Muscle of leg (tissue), 11 donors: ENCODE data around the gene MED17. TPM values are rescaled to one million over a fixed set of nuclear protein-coding genes. Genes with fewer than 3 reads are reported as not detected.

Experiments
- DNase-seq: peaks from one replicate; pipeline ENCODE4 v3.0.0; 2013
- H3K27ac ChIP-seq: one replicate; pipeline ENCODE4 v1.5.1; 2013; ENCODE audit warnings: mild to moderate bottlenecking, low read length, control low read depth
- H3K27me3 ChIP-seq: one replicate; pipeline ENCODE4 v1.6.1; 2013; ENCODE audit warnings: low read length; ENCODE audit not compliant: control insufficient read depth, insufficient read depth
- H3K36me3 ChIP-seq: one replicate; pipeline ENCODE4 v1.6.1; 2013; ENCODE audit warnings: low read length; ENCODE audit not compliant: control insufficient read depth, insufficient read depth
- H3K4me1 ChIP-seq: one replicate; pipeline ENCODE4 v1.6.1; 2013; ENCODE audit warnings: low read length; ENCODE audit not compliant: control insufficient read depth, insufficient read depth
- H3K4me3 ChIP-seq: one replicate; pipeline ENCODE4 v1.5.1; 2013; ENCODE audit warnings: low read length, control low read depth
- H3K9me3 ChIP-seq: replicated peaks from 2 replicates; pipeline ENCODE4 v1.6.1; 2013; ENCODE audit warnings: low read depth, low read length; ENCODE audit not compliant: control insufficient read depth
- WGBS: methylation state at CpG from one replicate; pipeline ENCODE4 v1.1.5; 2013; ENCODE audit warnings: missing lambda C conversion rate; ENCODE audit not compliant: insufficient coverage; 5-methylcytosine and 5-hydroxymethylcytosine counted together
- polyA plus RNA-seq, 8 donors: library from polyadenylated mRNA; unstranded; fragments of 120-200 nt; gene quantifications; one replicate each; pipeline versions ENCODE4 v1.2.1 to v1.2.3, GENCODE V29; 2013; ENCODE audit warnings: inconsistent platforms in 1 of 8, low replicate concordance in 1 of 8; ENCODE audit not compliant: insufficient read length in 8 of 8, insufficient read depth in 1 of 8
- total RNA-seq: library from RNA; stranded (reverse); fragments of 120-200 nt; gene quantifications from one replicate; pipeline ENCODE4 v1.2.4, GENCODE V29; 2013

Gene MED17
- total and polyA plus RNA-seq, 9 donors, result 18.0 to 31.9 (median 22.2) TPM

- Histone ChIP-seq H3K27me3 (no peaks in the 10 kb centered on the region), H3K4me3 (no peak overlapping the region), H3K9me3 (no peaks in the 10 kb centered on the region), H3K4me1 (peaks cover under 1% of the 10 kb centered on the region), H3K36me3 (no peaks in the 10 kb centered on the region), H3K27ac (no peak overlapping the region)
- 59% methylated on average over 6 of the region's 7 CpGs for WGBS
- no peak for DNase-seq
Measured at GRCh38 chr11:93844568-93844967, 60.5 kb downstream of the MED17 start.

- no peaks in the 10 kb centered on the region for H3K27me3 ChIP-seq
- H3K36me3 ChIP-seq, result no peaks in the 10 kb centered on the region
- H3K4me1 ChIP-seq, result peaks cover 4% of the 10 kb centered on the region
- no peak overlapping the region for H3K4me3 ChIP-seq
- no peak overlapping the region for H3K27ac ChIP-seq
- H3K9me3 ChIP-seq, result no peaks in the 10 kb centered on the region
- WGBS, result 58% methylated on average over 6 of the region's 8 CpGs
- no peak for DNase-seq
Measured at GRCh38 chr11:93845181-93846092, 61.4 kb downstream of the MED17 start.

- Histone ChIP-seq H3K4me1 (peaks cover 6% of the 10 kb centered on the region), H3K27me3 (no peaks in the 10 kb centered on the region), H3K27ac (no peak overlapping the region), H3K9me3 (no peaks in the 10 kb centered on the region), H3K4me3 (no peak overlapping the region), H3K36me3 (no peaks in the 10 kb centered on the region)
- DNase-seq, result no peak
- WGBS, result no CpG with 5 or more reads among the region's 2 CpGs
Measured at GRCh38 chr11:93846411-93846810, 62.3 kb downstream of the MED17 start.

GRCh38 chr11:93849201-93849600 is 65.1 kb downstream of the MED17 start:
- H3K27me3 ChIP-seq, result no peaks in the 10 kb centered on the region
- no peaks in the 10 kb centered on the region for H3K9me3 ChIP-seq
- no peak for DNase-seq
- no peak overlapping the region for H3K27ac ChIP-seq
- H3K4me1 ChIP-seq, result peaks cover 6% of the 10 kb centered on the region
- no peak overlapping the region for H3K4me3 ChIP-seq
- WGBS, result 95% methylated on average over 3 of the region's 5 CpGs
- H3K36me3 ChIP-seq, result no peaks in the 10 kb centered on the region

GRCh38 chr11:93849751-93850593 is 65.9 kb downstream of the MED17 start:
- DNase-seq, result peak; percentile 29
- H3K9me3 ChIP-seq, result no peaks in the 10 kb centered on the region
- H3K27ac ChIP-seq, result no peak overlapping the region
- peaks cover 6% of the 10 kb centered on the region for H3K4me1 ChIP-seq
- 13% methylated on average over 44 of the region's 67 CpGs for WGBS
- H3K36me3 ChIP-seq, result no peaks in the 10 kb centered on the region
- no peaks in the 10 kb centered on the region for H3K27me3 ChIP-seq
- H3K4me3 ChIP-seq, result peak overlapping the region; percentile 41

- Histone ChIP-seq H3K9me3 (no peaks in the 10 kb centered on the region), H3K4me3 (peak within 1 kb of the TSS; percentile 41), H3K27ac (no peak within 1 kb of the TSS), H3K27me3 (no peaks in the 10 kb centered on the region), H3K36me3 (no peaks in the 10 kb centered on the region), H3K4me1 (peaks cover 6% of the 10 kb centered on the region)
- WGBS, result no CpG with 5 or more reads among the region's 6 CpGs
- DNase-seq, result no peak
Measured at GRCh38 chr11:93850594-93851018, 66.5 kb downstream of the MED17 start, which contains the start of gene VSTM5. TSS of gene VSTM5 (minus strand) at chr11:93850618. CDS start at chr11:93850502, 116 bp downstream.

- Histone ChIP-seq H3K4me3 (no peak overlapping the region), H3K27ac (no peak overlapping the region), H3K4me1 (peaks cover 6% of the 10 kb centered on the region), H3K36me3 (no peaks in the 10 kb centered on the region), H3K27me3 (no peaks in the 10 kb centered on the region), H3K9me3 (no peaks in the 10 kb centered on the region)
- WGBS, result 93% methylated on average over 4 of the region's 5 CpGs
- DNase-seq, result no peak
Measured at GRCh38 chr11:93852242-93852641, 68.2 kb downstream of the MED17 start.

- WGBS, result 36% methylated on average over 2 of the region's 3 CpGs
- Histone ChIP-seq H3K27me3 (no peaks in the 10 kb centered on the region), H3K27ac (no peak overlapping the region), H3K36me3 (no peaks in the 10 kb centered on the region), H3K4me3 (no peak overlapping the region), H3K4me1 (no peaks in the 10 kb centered on the region), H3K9me3 (no peaks in the 10 kb centered on the region)
- peak; percentile 60 for DNase-seq
Measured at GRCh38 chr11:93857413-93858120, 73.5 kb downstream of the MED17 start.

- Histone ChIP-seq H3K9me3 (no peaks in the 10 kb centered on the region), H3K27me3 (no peaks in the 10 kb centered on the region), H3K4me1 (no peaks in the 10 kb centered on the region), H3K36me3 (no peaks in the 10 kb centered on the region), H3K27ac (no peak overlapping the region), H3K4me3 (no peak overlapping the region)
- DNase-seq, result peak; percentile 30
- WGBS, result 0% methylated on average over 2 of the region's 3 CpGs
Measured at GRCh38 chr11:93858121-93858775, 74.2 kb downstream of the MED17 start.
